ENCODE data around the gene AGBL1. TPM values are rescaled to one million over a fixed set of nuclear protein-coding genes. Genes with fewer than 3 reads are reported as not detected.

Gene AGBL1
- total RNA-seq, 1 experiment from 2014 or later = not detected

DNA sequence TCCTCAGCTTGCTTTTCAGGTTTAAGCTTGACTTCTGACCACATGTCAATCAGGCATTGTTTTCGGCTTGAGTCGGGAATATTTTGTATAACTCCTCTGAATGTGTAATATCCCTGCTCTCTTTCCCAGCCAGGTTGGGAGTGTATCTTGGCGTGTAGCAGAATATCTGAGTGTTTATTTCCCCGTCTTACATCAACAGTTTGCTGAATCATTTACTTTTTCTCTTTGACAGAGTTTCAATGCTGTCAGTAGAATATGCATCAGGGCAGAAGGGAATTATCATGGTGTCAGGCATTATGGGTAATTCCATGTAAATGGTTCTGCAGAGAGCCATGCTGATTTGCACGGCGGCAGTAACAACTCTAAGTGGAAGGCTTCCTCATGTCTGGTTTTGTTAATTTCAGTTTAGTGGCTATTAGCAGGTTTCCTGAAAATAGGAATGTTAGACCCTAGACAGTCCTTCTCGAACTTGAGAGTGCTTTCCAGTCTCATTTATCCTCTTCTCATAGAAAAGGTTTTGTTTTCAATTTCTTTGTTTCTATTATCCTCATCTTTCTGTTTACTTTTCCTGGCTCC, 566.3 kb downstream of the AGBL1 start:
- Histone ChIP-seq H4K20me1 (ENCODE audit: control insufficient read depth, insufficient read depth, insufficient read length) (no peaks in the 10 kb centered on the region), H3K79me1 (ENCODE audit: insufficient read depth, low read depth, low read length, poor library complexity, severe bottlenecking) (no peaks in the 10 kb centered on the region), H3K4me1 (ENCODE audit: insufficient read depth, low read length) (no peaks in the 10 kb centered on the region), H3K4ac (ENCODE audit: low read depth, low read length) (no peak overlapping the region), H2BK120ac (ENCODE audit: low read depth, low read length, poor library complexity, severe bottlenecking) (no peak overlapping the region), H2BK12ac (ENCODE audit: insufficient read length, low read depth, low read length) (no peak overlapping the region), H3K27me3 (ENCODE audit: insufficient read depth, low read length) (no peaks in the 10 kb centered on the region), H2BK15ac (ENCODE audit: low read depth, low read length) (no peak overlapping the region), H2BK5ac (ENCODE audit: insufficient read length, low read length) (no peak overlapping the region), H3K18ac (ENCODE audit: insufficient read length, low read depth, low read length) (no peak overlapping the region), H2BK20ac (ENCODE audit: low read depth, low read length, poor library complexity, severe bottlenecking) (no peak overlapping the region), H3K9ac (ENCODE audit: extremely low read depth, insufficient read length, low read length) (no peak overlapping the region), H3K4me2 (ENCODE audit: insufficient read depth, insufficient read length, low read length) (no peak overlapping the region), H3K56ac (ENCODE audit: insufficient read length, low read depth, low read length) (no peak overlapping the region), H3K23ac (ENCODE audit: insufficient read length, low read depth, low read length) (no peak overlapping the region), H3T11ph (ENCODE audit: low read length) (no peak overlapping the region), H3K23me2 (ENCODE audit: insufficient read length, low read depth, low read length, poor library complexity, severe bottlenecking) (no peaks in the 10 kb centered on the region), H2AFZ (ENCODE audit: low read length) (no peak overlapping the region), H3K9me3 (ENCODE audit: control insufficient read depth, low read depth, low read length) (no peaks in the 10 kb centered on the region), H4K91ac (ENCODE audit: insufficient read length, low read depth, low read length) (no peak overlapping the region), H4K5ac (ENCODE audit: insufficient read length, low read depth, low read length) (no peak overlapping the region), H3K27ac (ENCODE audit: insufficient read length, low read depth, low read length) (no peak overlapping the region), H3K79me2 (ENCODE audit: insufficient read depth, low read length) (no peaks in the 10 kb centered on the region), H4K8ac (replicated peaks; ENCODE audit: insufficient read length, low read depth, low read length) (no peak overlapping the region), H2AK5ac (ENCODE audit: insufficient read length, low read length) (no peak overlapping the region), H3K14ac (ENCODE audit: insufficient read depth, low read length) (no peak overlapping the region)
- Mint-ChIP-seq H3K27me3 (ENCODE audit: low read depth) (no peaks in the 10 kb centered on the region), H3K4me3 (no peak overlapping the region), H3K9me3 (no peaks in the 10 kb centered on the region), H3K4me1 (no peaks in the 10 kb centered on the region), H3K36me3 (ENCODE audit: insufficient read depth in 1 of 3, low read depth in 3 of 3) (no peaks in the 10 kb centered on the region), H3K27ac (no peak overlapping the region)
- TF ChIP-seq CTCF (conservative IDR thresholded peaks at IDR 0.05) = no peak
- WGBS (ENCODE audit: extremely low coverage, insufficient read length, low lambda C conversion rate) = no CpG with 5 or more reads among the region's 7 CpGs
- no peak for DNase-seq

Data from H9 (cell line).